ENCODE measurements around the gene C1orf226. TPM values are rescaled to one million over a fixed set of nuclear protein-coding genes. Genes with fewer than 3 reads are reported as not detected.
A peak's percentile ranks its signal among the peaks of the same experiment; 100 is the strongest.

Gene C1orf226
- total RNA-seq, 1 experiment from 2014 or later, result 34.3 TPM

DNA sequence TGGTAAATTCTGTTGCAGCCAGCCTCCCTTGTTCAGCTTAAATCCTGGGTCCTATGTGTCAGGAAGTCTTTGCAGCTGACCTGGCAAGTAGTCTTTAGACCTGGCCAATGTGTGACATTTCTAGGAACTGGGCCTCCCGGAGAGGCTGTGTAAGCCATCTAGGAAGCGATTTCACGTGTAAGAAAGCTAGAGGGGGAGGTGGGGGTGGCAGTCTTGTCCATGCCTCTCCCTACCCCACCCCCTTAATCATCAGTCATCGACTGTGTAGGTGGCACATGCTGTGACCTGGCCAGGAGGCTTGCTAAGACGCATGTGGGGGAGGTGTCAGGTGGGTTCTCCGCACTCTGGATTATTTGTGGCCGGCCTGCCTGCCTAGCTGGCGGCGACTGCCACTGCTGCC lies 8.4 kb downstream of the C1orf226 start:
- H3K27ac ChIP-seq (ENCODE audit: low read depth, low read length, poor library complexity, severe bottlenecking), result peak overlapping the region; percentile 99
- intact Hi-C loops (cut with micrococcal nuclease; ENCODE audit: unreplicated experiment), result loop anchor here (5.0 to 10.0 kb wide), 5 partner anchors 223 to 1197 kb away; no protein-coding TSS in a partner anchor
- no peak overlapping the region for H3K4me3 ChIP-seq (ENCODE audit: low read depth, low read length, poor library complexity, severe bottlenecking)
- peaks cover under 1% of the 10 kb centered on the region for H3K36me3 ChIP-seq (ENCODE audit: insufficient read depth, low read length, poor library complexity, severe bottlenecking)
- H3K9me3 ChIP-seq (ENCODE audit: low read depth, low read length, poor library complexity, severe bottlenecking), result no peaks in the 10 kb centered on the region
- POLR2A ChIA-PET (ENCODE audit: low non-redundant PET), result no interaction called here
- H3K4me1 ChIP-seq (ENCODE audit: insufficient read depth, low read length, poor library complexity, severe bottlenecking), result peaks cover 64% of the 10 kb centered on the region
- no peak for DNase-seq (ENCODE audit: low spot score)
- CTCF ChIA-PET, result interaction anchor here (2.6 to 2.8 kb wide), 2 partner anchors 32 to 334 kb away, joined by 12 to 17 read pairs; no protein-coding TSS in a partner anchor
- no peaks in the 10 kb centered on the region for H3K27me3 ChIP-seq (replicated peaks; ENCODE audit: insufficient read depth, low read depth, low read length, poor library complexity)
- TF ChIP-seq CTCF (conservative IDR thresholded peaks at IDR 0.05; ENCODE audit: low read depth, low read length), result no peak
- TF ChIP-seq EZH2 (IDR thresholded peaks at IDR 0.05; ENCODE audit: borderline replicate concordance, low read depth, low read length, poor library complexity, severe bottlenecking), result no peak
- no TSS peak for BruUV-seq (replicated peaks)

DNA sequence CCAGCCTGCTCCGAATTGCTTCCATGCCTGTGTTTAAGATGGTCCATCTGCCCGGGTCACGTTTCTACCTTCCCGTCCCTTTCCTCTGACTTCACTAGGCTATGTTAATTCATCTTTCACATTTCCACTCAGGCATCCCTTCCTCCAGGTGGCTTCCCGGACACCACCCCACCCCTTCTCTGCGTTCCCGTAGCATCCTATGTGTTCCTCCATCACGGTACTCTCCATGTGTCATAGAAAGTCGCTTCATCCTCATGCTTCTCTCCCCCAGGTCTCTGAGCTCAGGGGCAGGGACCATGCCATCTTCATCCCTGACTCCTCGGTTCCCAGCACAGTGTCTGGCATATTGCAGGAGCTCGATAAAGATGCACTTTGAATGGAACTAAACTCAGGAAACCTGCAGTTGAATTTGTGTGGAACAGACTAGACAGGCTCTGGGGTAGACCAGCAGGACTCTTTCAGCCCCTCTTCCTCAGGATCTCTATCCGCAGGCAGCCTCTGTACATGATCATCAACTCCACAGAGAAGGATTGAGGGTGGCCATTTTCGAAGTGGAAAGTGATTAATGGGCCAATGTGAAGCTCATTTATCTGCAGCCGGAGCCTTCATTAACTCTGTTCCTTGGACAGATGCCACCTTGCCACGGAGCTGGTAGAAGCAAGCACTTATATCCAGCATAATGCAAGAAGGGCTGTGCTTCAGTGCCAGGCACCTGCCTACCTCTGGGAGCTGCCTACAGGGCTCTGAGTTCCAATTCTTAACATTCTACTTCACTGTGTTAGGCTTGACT lies 9.1 kb downstream of the C1orf226 start:
- Histone ChIP-seq H3K4me1 (ENCODE audit: insufficient read depth, low read length, poor library complexity, severe bottlenecking) (peaks cover 63% of the 10 kb centered on the region), H3K27me3 (replicated peaks; ENCODE audit: insufficient read depth, low read depth, low read length, poor library complexity) (no peaks in the 10 kb centered on the region), H3K9me3 (ENCODE audit: low read depth, low read length, poor library complexity, severe bottlenecking) (no peaks in the 10 kb centered on the region), H3K4me3 (ENCODE audit: low read depth, low read length, poor library complexity, severe bottlenecking) (no peak overlapping the region), H3K27ac (ENCODE audit: low read depth, low read length, poor library complexity, severe bottlenecking) (peak overlapping the region; percentile 99), H3K36me3 (ENCODE audit: insufficient read depth, low read length, poor library complexity, severe bottlenecking) (no peaks in the 10 kb centered on the region)
- no TSS peak for BruUV-seq (replicated peaks)
- intact Hi-C loops (cut with micrococcal nuclease; ENCODE audit: unreplicated experiment), result loop anchor here (5.0 to 10.0 kb wide), 5 partner anchors 223 to 1197 kb away; no protein-coding TSS in a partner anchor
- DNase-seq (ENCODE audit: low spot score), result peak; percentile 77
- CTCF ChIA-PET, result interaction anchor here (1.7 to 2.8 kb wide), 3 partner anchors 33 to 334 kb away, joined by 9 to 17 read pairs (median 12); no protein-coding TSS in a partner anchor
- TF ChIP-seq CTCF (conservative IDR thresholded peaks at IDR 0.05; ENCODE audit: low read depth, low read length) (no peak), EZH2 (IDR thresholded peaks at IDR 0.05; ENCODE audit: borderline replicate concordance, low read depth, low read length, poor library complexity, severe bottlenecking) (no peak)
- POLR2A ChIA-PET (ENCODE audit: low non-redundant PET), result interaction anchor here (1.0 kb wide), 1 partner anchor 95 kb away, joined by 5 read pairs; no protein-coding TSS in a partner anchor

DNA sequence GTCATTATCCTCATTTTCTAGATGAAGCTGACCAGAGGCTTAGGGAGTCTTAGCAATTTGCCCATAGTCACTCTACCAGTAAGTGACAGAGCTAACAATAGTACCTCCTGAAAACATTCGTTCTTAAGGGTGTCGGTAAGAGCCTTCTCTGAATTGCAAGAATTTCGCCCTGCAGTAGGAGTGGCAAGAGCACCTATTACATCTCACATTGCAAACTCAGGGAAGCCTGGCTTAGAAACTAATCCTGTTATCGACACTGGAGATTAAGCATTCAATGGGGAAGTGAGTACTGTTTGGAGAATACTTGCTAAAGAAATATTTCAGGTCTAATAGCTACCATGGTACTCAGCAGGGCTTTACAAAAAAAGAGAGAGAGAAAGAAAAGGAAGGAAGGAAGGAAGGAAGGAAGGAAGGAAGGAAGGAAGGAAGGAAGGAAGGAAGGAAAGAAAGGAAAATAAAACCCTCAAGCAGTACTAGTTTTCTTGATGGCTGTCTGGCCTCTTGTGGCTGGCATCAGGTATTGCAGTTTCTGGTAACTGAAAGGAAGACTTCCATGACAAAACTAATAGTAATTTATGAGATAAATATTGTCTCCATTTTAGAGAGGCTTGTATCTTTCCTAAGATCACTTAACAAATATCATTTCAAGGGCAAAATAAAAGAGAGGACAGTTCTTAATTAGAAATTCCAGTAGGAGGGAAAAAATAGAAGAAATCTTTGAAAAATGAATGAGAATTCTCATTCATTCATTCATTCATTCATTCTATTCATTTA lies 10.4 kb downstream of the C1orf226 start:
- ChIA-PET POLR2A (ENCODE audit: low non-redundant PET) (interaction anchor here (0.9 kb wide), 1 partner anchor 83 kb away, joined by 3 read pairs; no protein-coding TSS in a partner anchor), CTCF (interaction anchor here (0.6 to 2.8 kb wide), 8 partner anchors 34 to 355 kb away, joined by 3 to 17 read pairs (median 6); no protein-coding TSS in a partner anchor)
- no peaks in the 10 kb centered on the region for H3K36me3 ChIP-seq (ENCODE audit: insufficient read depth, low read length, poor library complexity, severe bottlenecking)
- intact Hi-C loops (cut with micrococcal nuclease; ENCODE audit: unreplicated experiment), result loop anchor here (1.0 to 10.0 kb wide), 8 partner anchors 103 to 1195 kb away; no protein-coding TSS in a partner anchor
- TF ChIP-seq EZH2 (IDR thresholded peaks at IDR 0.05; ENCODE audit: borderline replicate concordance, low read depth, low read length, poor library complexity, severe bottlenecking) (no peak), CTCF (conservative IDR thresholded peaks at IDR 0.05; ENCODE audit: low read depth, low read length) (peak; percentile 86)
- BruUV-seq (replicated peaks), result no TSS peak
- H3K27me3 ChIP-seq (replicated peaks; ENCODE audit: insufficient read depth, low read depth, low read length, poor library complexity), result no peaks in the 10 kb centered on the region
- peak; percentile 99 for DNase-seq (ENCODE audit: low spot score)
- H3K4me3 ChIP-seq (ENCODE audit: low read depth, low read length, poor library complexity, severe bottlenecking), result peak overlapping the region; percentile 4
- H3K27ac ChIP-seq (ENCODE audit: low read depth, low read length, poor library complexity, severe bottlenecking), result peak overlapping the region; percentile 99
- H3K9me3 ChIP-seq (ENCODE audit: low read depth, low read length, poor library complexity, severe bottlenecking), result no peaks in the 10 kb centered on the region
- H3K4me1 ChIP-seq (ENCODE audit: insufficient read depth, low read length, poor library complexity, severe bottlenecking), result peaks cover 63% of the 10 kb centered on the region
